ENCODE results near the gene ARFGAP2. TPM values are rescaled to one million over a fixed set of nuclear protein-coding genes. Genes with fewer than 3 reads are reported as not detected.
"Not testable (repeated sequence)": the region's sequence is repeated elsewhere in the genome, so short reads cannot be mapped to it uniquely, and the experiment has no call there.

ARFGAP2 gene
- total RNA-seq, 2 experiments from 2014 or later, result 70.1 to 71.7 TPM

DNA sequence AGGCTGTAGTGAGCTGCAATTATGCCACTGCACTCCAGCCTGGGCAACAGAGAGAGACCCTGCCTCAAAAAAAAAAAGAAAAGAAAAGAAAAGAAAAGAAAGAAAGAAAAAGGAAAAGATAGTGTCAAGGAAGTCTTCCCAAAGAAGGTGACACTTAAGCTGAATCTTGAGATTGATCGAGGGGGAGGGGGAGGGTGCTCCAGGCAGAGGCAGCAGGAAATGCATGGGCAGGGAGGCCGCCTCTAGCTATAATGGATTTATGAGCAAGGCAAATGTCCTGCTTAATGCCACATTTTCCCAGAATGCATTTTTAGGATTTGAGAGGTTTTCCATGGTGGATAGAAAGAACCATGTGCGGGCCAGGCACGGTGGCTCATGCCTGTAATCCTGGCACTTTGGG lies 24.3 kb upstream of the ARFGAP2 start:
- Mint-ChIP-seq H3K9me3 (no peaks in the 10 kb centered on the region), H3K27me3 (no peaks in the 10 kb centered on the region), H3K4me3 (no peak overlapping the region), H3K36me3 (ENCODE audit: low read depth) (no peaks in the 10 kb centered on the region), H3K27ac (no peak overlapping the region), H3K4me1 (ENCODE audit: low read depth) (no peaks in the 10 kb centered on the region)
- intact Hi-C loops (cut with micrococcal nuclease), result no loop called here
- ATAC-seq (no peak), DNase-seq (no peak)
- TF ChIP-seq, protein P1, sequence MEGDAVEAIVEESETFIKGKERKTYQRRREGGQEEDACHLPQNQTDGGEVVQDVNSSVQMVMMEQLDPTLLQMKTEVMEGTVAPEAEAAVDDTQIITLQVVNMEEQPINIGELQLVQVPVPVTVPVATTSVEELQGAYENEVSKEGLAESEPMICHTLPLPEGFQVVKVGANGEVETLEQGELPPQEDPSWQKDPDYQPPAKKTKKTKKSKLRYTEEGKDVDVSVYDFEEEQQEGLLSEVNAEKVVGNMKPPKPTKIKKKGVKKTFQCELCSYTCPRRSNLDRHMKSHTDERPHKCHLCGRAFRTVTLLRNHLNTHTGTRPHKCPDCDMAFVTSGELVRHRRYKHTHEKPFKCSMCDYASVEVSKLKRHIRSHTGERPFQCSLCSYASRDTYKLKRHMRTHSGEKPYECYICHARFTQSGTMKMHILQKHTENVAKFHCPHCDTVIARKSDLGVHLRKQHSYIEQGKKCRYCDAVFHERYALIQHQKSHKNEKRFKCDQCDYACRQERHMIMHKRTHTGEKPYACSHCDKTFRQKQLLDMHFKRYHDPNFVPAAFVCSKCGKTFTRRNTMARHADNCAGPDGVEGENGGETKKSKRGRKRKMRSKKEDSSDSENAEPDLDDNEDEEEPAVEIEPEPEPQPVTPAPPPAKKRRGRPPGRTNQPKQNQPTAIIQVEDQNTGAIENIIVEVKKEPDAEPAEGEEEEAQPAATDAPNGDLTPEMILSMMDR (IDR thresholded peaks at IDR 0.05), result no peak
- ChIA-PET POLR2A (interaction anchor here (4.4 kb wide), 1 partner anchor 14 kb away, joined by 19 read pairs; the partner anchor contains the start of gene DDB2), CTCF (no interaction called here)

DNA sequence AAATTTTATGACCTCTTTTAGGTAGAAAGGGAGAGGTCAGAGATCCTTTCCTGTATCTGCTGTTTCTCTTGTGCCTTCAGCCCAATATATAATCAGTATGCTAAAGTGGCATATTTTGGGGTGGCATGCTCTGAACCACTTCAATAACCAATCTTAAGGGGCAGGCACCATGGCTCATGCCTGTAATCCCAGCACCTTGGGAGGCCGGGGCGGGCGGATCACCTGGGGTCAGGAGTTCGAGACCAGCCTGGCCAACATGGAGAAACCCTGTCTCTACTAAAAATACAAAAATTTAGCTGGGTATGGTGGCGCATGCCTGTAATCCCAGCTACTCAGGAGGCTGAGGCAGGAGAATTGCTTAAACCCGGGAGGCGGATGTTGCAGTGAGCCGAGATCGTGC lies 21.5 kb upstream of the ARFGAP2 start:
- DNase-seq; H3K27ac Mint-ChIP-seq; H3K4me3 Mint-ChIP-seq; H3K27me3 Mint-ChIP-seq; H3K36me3 Mint-ChIP-seq (ENCODE audit: low read depth); ATAC-seq; POLR2A ChIA-PET; H3K9me3 Mint-ChIP-seq; H3K4me1 Mint-ChIP-seq (ENCODE audit: low read depth); intact Hi-C loops (cut with micrococcal nuclease): not testable (repeated sequence)
- CTCF ChIA-PET, result interaction anchor here (1.2 to 1.3 kb wide), 2 partner anchors 19 kb away, joined by 3 to 4 read pairs; no protein-coding TSS in a partner anchor

DNA sequence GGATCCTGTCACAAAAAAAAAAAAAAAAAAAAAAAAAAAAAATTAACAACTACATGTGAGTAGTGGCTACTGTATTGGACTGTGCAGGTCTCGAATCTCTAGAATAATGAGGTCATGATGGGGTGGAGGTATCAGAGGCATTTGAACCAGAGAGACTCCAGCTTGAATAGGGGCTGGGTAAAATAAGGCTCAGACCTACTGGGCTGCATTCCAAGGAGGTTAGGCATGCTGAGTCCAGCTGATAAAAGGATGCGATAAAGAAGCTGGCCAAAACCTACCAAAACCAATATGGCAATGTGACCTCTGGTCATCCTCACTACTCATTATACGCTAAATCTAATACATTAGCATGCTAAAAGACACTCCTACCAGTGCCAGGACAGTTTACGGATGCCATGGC lies 15.4 kb upstream of the ARFGAP2 start:
- ATAC-seq, result no peak
- H3K4me1 Mint-ChIP-seq (ENCODE audit: low read depth), result peaks cover 6% of the 10 kb centered on the region
- H3K36me3 Mint-ChIP-seq (ENCODE audit: low read depth), result no peaks in the 10 kb centered on the region
- no peaks in the 10 kb centered on the region for H3K9me3 Mint-ChIP-seq
- no peak for DNase-seq
- intact Hi-C loops (cut with micrococcal nuclease), result no loop called here
- peaks cover 11% of the 10 kb centered on the region for H3K27me3 Mint-ChIP-seq
- H3K4me3 Mint-ChIP-seq, result no peak overlapping the region
- CTCF ChIA-PET, result no interaction called here
- TF ChIP-seq, protein P1 (IDR thresholded peaks at IDR 0.05), result no peak
- no peak overlapping the region for H3K27ac Mint-ChIP-seq
- POLR2A ChIA-PET, result no interaction called here

DNA sequence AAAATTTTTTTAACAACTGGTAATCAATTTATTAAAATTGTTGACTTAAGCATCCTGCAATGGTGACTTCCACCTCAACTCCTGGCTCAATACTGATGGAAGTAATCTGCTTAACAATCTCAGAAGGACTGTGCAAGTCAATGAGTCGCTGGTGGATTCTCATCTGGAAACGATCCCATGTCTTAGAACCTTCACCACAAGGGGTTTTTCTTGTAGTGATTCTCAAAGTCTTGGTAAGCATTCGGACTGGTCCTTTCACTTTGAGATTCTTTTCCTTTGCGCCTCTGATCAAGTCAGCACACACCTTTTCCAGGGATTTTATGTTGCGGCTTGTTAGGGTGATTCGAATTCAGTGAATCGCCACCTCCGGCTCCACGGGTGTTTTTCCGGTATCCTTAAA lies 14.5 kb upstream of the ARFGAP2 start:
- H3K9me3 Mint-ChIP-seq; CTCF ChIA-PET; intact Hi-C loops (cut with micrococcal nuclease); H3K4me3 Mint-ChIP-seq; DNase-seq; ATAC-seq; H3K27ac Mint-ChIP-seq; POLR2A ChIA-PET; H3K36me3 Mint-ChIP-seq (ENCODE audit: low read depth): not testable (repeated sequence)
- peaks cover 16% of the 10 kb centered on the region for H3K27me3 Mint-ChIP-seq
- H3K4me1 Mint-ChIP-seq (ENCODE audit: low read depth), result peaks cover 13% of the 10 kb centered on the region

DNA sequence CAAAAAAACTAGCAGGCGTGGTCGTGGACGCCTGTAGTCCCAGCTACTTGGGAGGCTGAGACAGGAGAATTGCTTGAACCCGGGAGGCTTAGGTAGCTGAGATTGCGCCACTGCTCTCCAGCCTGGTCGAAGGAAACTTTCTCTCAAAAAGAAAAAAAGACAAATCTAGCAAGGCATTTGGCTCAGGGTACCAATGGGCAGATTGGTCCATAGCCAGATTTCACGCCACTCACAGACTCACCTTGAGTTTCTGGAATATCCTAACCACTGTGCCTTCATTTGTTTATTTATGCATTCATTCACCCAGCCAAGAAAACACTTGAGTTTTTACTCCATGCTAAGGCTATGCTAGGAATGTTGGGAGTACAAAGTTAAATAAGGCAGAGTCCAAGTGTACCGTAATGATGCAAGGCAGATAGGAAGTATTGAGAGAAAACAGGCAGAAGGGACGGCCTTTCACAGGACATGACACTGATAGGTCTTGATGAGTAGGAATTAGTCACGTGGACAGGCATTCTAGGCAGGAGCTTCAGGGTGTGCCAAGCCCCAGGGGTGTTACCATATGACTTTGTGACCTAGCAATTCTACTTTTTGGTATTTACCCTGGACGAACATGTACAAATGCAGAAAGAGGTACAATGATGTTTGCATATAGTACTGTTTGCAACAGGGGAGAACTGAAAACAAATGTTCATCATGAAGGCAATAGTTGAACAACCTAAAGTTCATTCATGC lies 12.6 kb upstream of the ARFGAP2 start:
- Mint-ChIP-seq H3K4me3 (no peak overlapping the region), H3K27me3 (peaks cover 21% of the 10 kb centered on the region)
- intact Hi-C loops (cut with micrococcal nuclease), result no loop called here

More for the DNA sequence above, 12.6 kb upstream of the ARFGAP2 start:
- H3K27ac Mint-ChIP-seq, result no peak overlapping the region
- CTCF ChIA-PET, result interaction anchor here (3.0 to 3.4 kb wide), 2 partner anchors 11 to 70 kb away, joined by 19 to 32 read pairs; partner anchors contain the start of gene ARFGAP2
- TF ChIP-seq, protein P1 (IDR thresholded peaks at IDR 0.05), result no peak
- H3K9me3 Mint-ChIP-seq, result no peaks in the 10 kb centered on the region
- H3K36me3 Mint-ChIP-seq (ENCODE audit: low read depth), result no peaks in the 10 kb centered on the region
- no peak for ATAC-seq
- no peak for DNase-seq
- H3K4me1 Mint-ChIP-seq (ENCODE audit: low read depth), result peaks cover 13% of the 10 kb centered on the region
- POLR2A ChIA-PET, result no interaction called here

All from activated CD8-positive, alpha-beta T cell treated with anti-CD3 and anti-CD28 coated beads for 36 hours (primary cell).